ENCODE data around the gene ANAPC1.

ANAPC1 gene

GRCh38 chr2:111919365-111919764 lies 35.4 kb upstream of the ANAPC1 start:
- no peak overlapping the region for H3K4me2 ChIP-seq (ENCODE audit: insufficient read depth, low read length, poor library complexity, severe bottlenecking)
- peaks cover 0 to 3% of the 10 kb centered on the region in 2 donors for H3K4me1 ChIP-seq (ENCODE audit: control insufficient read depth in 2 of 2, insufficient read depth in 1 of 2, low read depth in 1 of 2, low read length in 2 of 2)
- H3K14ac ChIP-seq (ENCODE audit: low read length): no peak overlapping the region
- H2BK15ac ChIP-seq (ENCODE audit: low read length): no peak overlapping the region
- no peak for DNase-seq (ENCODE audit: low spot score)
- no peak overlapping the region for H3K23ac ChIP-seq (ENCODE audit: low read depth, low read length, poor library complexity)
- no peak overlapping the region for H4K91ac ChIP-seq (ENCODE audit: low read depth, low read length, poor library complexity)
- no peaks in the 10 kb centered on the region for H3K9me3 ChIP-seq (replicated peaks in 1 of 2; ENCODE audit: control insufficient read depth in 2 of 2, insufficient read depth in 1 of 2, low read depth in 1 of 2, low read length in 2 of 2)
- no peak overlapping the region for H2AFZ ChIP-seq (ENCODE audit: low read length)
- H2BK120ac ChIP-seq (ENCODE audit: low read depth, low read length): no peak overlapping the region
- H2BK5ac ChIP-seq (ENCODE audit: low read length): no peak overlapping the region
- H3K27ac ChIP-seq (replicated peaks; ENCODE audit: low read length): no peak overlapping the region
- H3K27me3 ChIP-seq (ENCODE audit: control insufficient read depth in 3 of 3, insufficient read depth in 3 of 3, low read depth in 1 of 3, low read length in 3 of 3): no peaks in the 10 kb centered on the region
- H3K18ac ChIP-seq (ENCODE audit: low read length): no peak overlapping the region
- no peak overlapping the region for H3K4me3 ChIP-seq (ENCODE audit: low read length in 2 of 2)
- H3K4ac ChIP-seq (ENCODE audit: low read length): no peak overlapping the region
- no peaks in the 10 kb centered on the region for H3K79me1 ChIP-seq (ENCODE audit: low read depth, low read length)
- no CpG with 5 or more reads among the region's 2 CpGs for WGBS, 2 donors (ENCODE audit: extremely low coverage in 2 of 2, insufficient read length in 2 of 2, insufficient replicate concordance in 1 of 2)
- no peaks in the 10 kb centered on the region for H3K36me3 ChIP-seq (replicated peaks in 1 of 2; ENCODE audit: control insufficient read depth in 2 of 2, insufficient read depth in 2 of 2, low read length in 2 of 2)
- H2AK5ac ChIP-seq (ENCODE audit: low read depth, low read length): no peak overlapping the region
- H4K8ac ChIP-seq (ENCODE audit: low read depth, low read length): no peak overlapping the region
- H2BK12ac ChIP-seq (ENCODE audit: low read length): no peak overlapping the region
- no peak overlapping the region for H3K9ac ChIP-seq (ENCODE audit: low read depth, low read length, poor library complexity)

- Histone ChIP-seq H3K79me1 (ENCODE audit: low read depth, low read length) (no peaks in the 10 kb centered on the region), H2BK120ac (ENCODE audit: low read depth, low read length) (no peak overlapping the region)
Observed at GRCh38 chr2:111918383-111918806, 34.4 kb upstream of the ANAPC1 start.

GRCh38 chr2:111917106-111917505 lies 33.1 kb upstream of the ANAPC1 start:
- H2AK5ac ChIP-seq (ENCODE audit: low read depth, low read length): peak overlapping the region; percentile 0
- H3K4ac ChIP-seq (ENCODE audit: low read length): no peak overlapping the region
- H3K14ac ChIP-seq (ENCODE audit: low read length): no peak overlapping the region
- no peak for DNase-seq (ENCODE audit: low spot score)
- H2BK5ac ChIP-seq (ENCODE audit: low read length): no peak overlapping the region
- H2BK15ac ChIP-seq (ENCODE audit: low read length): no peak overlapping the region
- H4K91ac ChIP-seq (ENCODE audit: low read depth, low read length, poor library complexity): no peak overlapping the region
- no peak overlapping the region for H2BK120ac ChIP-seq (ENCODE audit: low read depth, low read length)
- H4K8ac ChIP-seq (ENCODE audit: low read depth, low read length): no peak overlapping the region
- H2AFZ ChIP-seq (ENCODE audit: low read length): no peak overlapping the region
- H3K36me3 ChIP-seq (replicated peaks in 1 of 2; ENCODE audit: control insufficient read depth in 2 of 2, insufficient read depth in 2 of 2, low read length in 2 of 2): no peaks in the 10 kb centered on the region
- H3K4me1 ChIP-seq (ENCODE audit: control insufficient read depth in 2 of 2, insufficient read depth in 1 of 2, low read depth in 1 of 2, low read length in 2 of 2): peaks cover 0 to 3% of the 10 kb centered on the region in 2 donors
- no peak overlapping the region for H2BK12ac ChIP-seq (ENCODE audit: low read length)
- no peaks in the 10 kb centered on the region for H3K79me1 ChIP-seq (ENCODE audit: low read depth, low read length)
- H3K27ac ChIP-seq (replicated peaks; ENCODE audit: low read length): no peak overlapping the region
- H3K9me3 ChIP-seq (replicated peaks in 1 of 2; ENCODE audit: control insufficient read depth in 2 of 2, insufficient read depth in 1 of 2, low read depth in 1 of 2, low read length in 2 of 2): no peaks in the 10 kb centered on the region
- H3K18ac ChIP-seq (ENCODE audit: low read length): no peak overlapping the region
- WGBS, 2 donors (ENCODE audit: extremely low coverage in 2 of 2, insufficient read length in 2 of 2, insufficient replicate concordance in 1 of 2): no CpG with 5 or more reads among the region's 3 CpGs
- no peaks in the 10 kb centered on the region for H3K27me3 ChIP-seq (ENCODE audit: control insufficient read depth in 3 of 3, insufficient read depth in 3 of 3, low read depth in 1 of 3, low read length in 3 of 3)
- H3K23ac ChIP-seq (ENCODE audit: low read depth, low read length, poor library complexity): no peak overlapping the region
- H3K4me3 ChIP-seq (ENCODE audit: low read length in 2 of 2): no peak overlapping the region
- H3K4me2 ChIP-seq (ENCODE audit: insufficient read depth, low read length, poor library complexity, severe bottlenecking): no peak overlapping the region
- no peak overlapping the region for H3K9ac ChIP-seq (ENCODE audit: low read depth, low read length, poor library complexity)

More at GRCh38 chr2:111918383-111918806, 34.4 kb upstream of the ANAPC1 start:
- H2AK5ac ChIP-seq (ENCODE audit: low read depth, low read length): no peak overlapping the region
- no CpG with 5 or more reads among the region's 1 CpG for WGBS, 2 donors (ENCODE audit: extremely low coverage in 2 of 2, insufficient read length in 2 of 2, insufficient replicate concordance in 1 of 2)
- no peak overlapping the region for H3K14ac ChIP-seq (ENCODE audit: low read length)
- no peak overlapping the region for H2BK15ac ChIP-seq (ENCODE audit: low read length)
- no peak overlapping the region for H3K4me3 ChIP-seq (ENCODE audit: low read length in 2 of 2)
- no peaks in the 10 kb centered on the region for H3K27me3 ChIP-seq (ENCODE audit: control insufficient read depth in 3 of 3, insufficient read depth in 3 of 3, low read depth in 1 of 3, low read length in 3 of 3)
- H3K27ac ChIP-seq (replicated peaks; ENCODE audit: low read length): no peak overlapping the region
- H3K18ac ChIP-seq (ENCODE audit: low read length): no peak overlapping the region
- H4K91ac ChIP-seq (ENCODE audit: low read depth, low read length, poor library complexity): no peak overlapping the region
- DNase-seq (ENCODE audit: low spot score): no peak
- no peak overlapping the region for H3K9ac ChIP-seq (ENCODE audit: low read depth, low read length, poor library complexity)
- no peak overlapping the region for H3K23ac ChIP-seq (ENCODE audit: low read depth, low read length, poor library complexity)
- no peak overlapping the region for H2AFZ ChIP-seq (ENCODE audit: low read length)
- H4K8ac ChIP-seq (ENCODE audit: low read depth, low read length): no peak overlapping the region
- H2BK12ac ChIP-seq (ENCODE audit: low read length): no peak overlapping the region
- no peak overlapping the region for H3K4me2 ChIP-seq (ENCODE audit: insufficient read depth, low read length, poor library complexity, severe bottlenecking)
- H3K9me3 ChIP-seq (replicated peaks in 1 of 2; ENCODE audit: control insufficient read depth in 2 of 2, insufficient read depth in 1 of 2, low read depth in 1 of 2, low read length in 2 of 2): no peaks in the 10 kb centered on the region
- no peak overlapping the region for H3K4ac ChIP-seq (ENCODE audit: low read length)
- H3K36me3 ChIP-seq (replicated peaks in 1 of 2; ENCODE audit: control insufficient read depth in 2 of 2, insufficient read depth in 2 of 2, low read length in 2 of 2): no peaks in the 10 kb centered on the region
- H2BK5ac ChIP-seq (ENCODE audit: low read length): no peak overlapping the region
- peaks cover 0 to 3% of the 10 kb centered on the region in 2 donors for H3K4me1 ChIP-seq (ENCODE audit: control insufficient read depth in 2 of 2, insufficient read depth in 1 of 2, low read depth in 1 of 2, low read length in 2 of 2)

- Histone ChIP-seq H3K23ac (ENCODE audit: low read depth, low read length, poor library complexity) (no peak overlapping the region), H2AK5ac (ENCODE audit: low read depth, low read length) (no peak overlapping the region), H3K4ac (ENCODE audit: low read length) (no peak overlapping the region), H2BK120ac (ENCODE audit: low read depth, low read length) (no peak overlapping the region), H4K8ac (ENCODE audit: low read depth, low read length) (no peak overlapping the region), H3K4me1 (ENCODE audit: control insufficient read depth in 2 of 2, insufficient read depth in 1 of 2, low read depth in 1 of 2, low read length in 2 of 2) (peaks cover 10 to 18% of the 10 kb centered on the region in 2 donors), H4K91ac (ENCODE audit: low read depth, low read length, poor library complexity) (no peak overlapping the region), H3K9ac (ENCODE audit: low read depth, low read length, poor library complexity) (no peak overlapping the region), H3K9me3 (replicated peaks in 1 of 2; ENCODE audit: control insufficient read depth in 2 of 2, insufficient read depth in 1 of 2, low read depth in 1 of 2, low read length in 2 of 2) (no peaks in the 10 kb centered on the region), H2BK15ac (ENCODE audit: low read length) (no peak overlapping the region), H2BK5ac (ENCODE audit: low read length) (no peak overlapping the region), H3K14ac (ENCODE audit: low read length) (no peak overlapping the region), H3K79me1 (ENCODE audit: low read depth, low read length) (no peaks in the 10 kb centered on the region), H3K18ac (ENCODE audit: low read length) (no peak overlapping the region), H2BK12ac (ENCODE audit: low read length) (no peak overlapping the region), H3K27ac (replicated peaks; ENCODE audit: low read length) (no peak overlapping the region), H2AFZ (ENCODE audit: low read length) (no peak overlapping the region), H3K4me3 (ENCODE audit: low read length in 2 of 2) (peak overlapping the region in 1 of 2 donors; percentile 22), H3K27me3 (ENCODE audit: control insufficient read depth in 3 of 3, insufficient read depth in 3 of 3, low read depth in 1 of 3, low read length in 3 of 3) (no peaks in the 10 kb centered on the region), H3K36me3 (replicated peaks in 1 of 2; ENCODE audit: control insufficient read depth in 2 of 2, insufficient read depth in 2 of 2, low read length in 2 of 2) (no peaks in the 10 kb centered on the region), H3K4me2 (ENCODE audit: insufficient read depth, low read length, poor library complexity, severe bottlenecking) (no peak overlapping the region)
- no CpG with 5 or more reads among the region's 2 CpGs for WGBS, 2 donors (ENCODE audit: extremely low coverage in 2 of 2, insufficient read length in 2 of 2, insufficient replicate concordance in 1 of 2)
- DNase-seq (ENCODE audit: low spot score): no peak
Observed at GRCh38 chr2:111912547-111912946, 28.6 kb upstream of the ANAPC1 start.

Measured in neuronal stem cell (in vitro differentiated cells).